Measurements from ENCODE around the gene MAGOHB. TPM values are rescaled to one million over a fixed set of nuclear protein-coding genes. Genes with fewer than 3 reads are reported as not detected.
A peak's percentile ranks its signal among the peaks of the same experiment; 100 is the strongest.

MAGOHB gene
- total RNA-seq, 4 donors from 2014 or later, result 6.5 to 24.5 (median 17.1) TPM

DNA sequence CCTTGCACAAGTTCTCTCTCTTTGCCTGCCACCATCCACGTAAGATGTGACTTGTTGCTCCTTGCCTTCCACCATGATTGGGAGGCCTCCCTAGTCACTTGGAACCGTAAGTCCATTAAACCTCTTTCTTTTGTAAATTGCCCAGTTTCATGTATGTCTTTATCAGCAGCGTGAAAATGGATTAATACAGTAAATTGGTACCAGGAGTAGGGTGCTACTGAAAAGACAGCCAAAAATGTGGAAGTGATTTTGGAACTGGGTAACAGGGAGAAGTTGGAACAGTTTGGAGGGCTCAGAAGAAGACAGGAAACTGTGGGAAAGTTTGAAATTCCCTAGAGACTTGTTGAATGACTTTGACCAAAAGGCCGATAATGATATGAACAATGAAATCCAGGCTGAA is 32.5 kb upstream of the MAGOHB start:
- no peak for DNase-seq (ENCODE audit: low spot score in 2 of 2)
- TF ChIP-seq EP300 (IDR thresholded peaks at IDR 0.05) (no peak), POLR2A (IDR thresholded peaks at IDR 0.05) (no peak)
- TF ChIP-seq, protein P1, sequence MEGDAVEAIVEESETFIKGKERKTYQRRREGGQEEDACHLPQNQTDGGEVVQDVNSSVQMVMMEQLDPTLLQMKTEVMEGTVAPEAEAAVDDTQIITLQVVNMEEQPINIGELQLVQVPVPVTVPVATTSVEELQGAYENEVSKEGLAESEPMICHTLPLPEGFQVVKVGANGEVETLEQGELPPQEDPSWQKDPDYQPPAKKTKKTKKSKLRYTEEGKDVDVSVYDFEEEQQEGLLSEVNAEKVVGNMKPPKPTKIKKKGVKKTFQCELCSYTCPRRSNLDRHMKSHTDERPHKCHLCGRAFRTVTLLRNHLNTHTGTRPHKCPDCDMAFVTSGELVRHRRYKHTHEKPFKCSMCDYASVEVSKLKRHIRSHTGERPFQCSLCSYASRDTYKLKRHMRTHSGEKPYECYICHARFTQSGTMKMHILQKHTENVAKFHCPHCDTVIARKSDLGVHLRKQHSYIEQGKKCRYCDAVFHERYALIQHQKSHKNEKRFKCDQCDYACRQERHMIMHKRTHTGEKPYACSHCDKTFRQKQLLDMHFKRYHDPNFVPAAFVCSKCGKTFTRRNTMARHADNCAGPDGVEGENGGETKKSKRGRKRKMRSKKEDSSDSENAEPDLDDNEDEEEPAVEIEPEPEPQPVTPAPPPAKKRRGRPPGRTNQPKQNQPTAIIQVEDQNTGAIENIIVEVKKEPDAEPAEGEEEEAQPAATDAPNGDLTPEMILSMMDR (IDR thresholded peaks at IDR 0.05), result no peak
- H3K9me3 ChIP-seq, result peaks cover 0 to 22% (median 4%) of the 10 kb centered on the region in 4 donors
- no peaks in the 10 kb centered on the region for H3K4me1 ChIP-seq
- no peak overlapping the region for H3K4me3 ChIP-seq
- no peaks in the 10 kb centered on the region for H3K27me3 ChIP-seq
- no peak overlapping the region for H3K27ac ChIP-seq
- 46 to 48% methylated on average over 4 of the region's 4 CpGs for WGBS, 2 donors
- no peaks in the 10 kb centered on the region for H3K36me3 ChIP-seq

DNA sequence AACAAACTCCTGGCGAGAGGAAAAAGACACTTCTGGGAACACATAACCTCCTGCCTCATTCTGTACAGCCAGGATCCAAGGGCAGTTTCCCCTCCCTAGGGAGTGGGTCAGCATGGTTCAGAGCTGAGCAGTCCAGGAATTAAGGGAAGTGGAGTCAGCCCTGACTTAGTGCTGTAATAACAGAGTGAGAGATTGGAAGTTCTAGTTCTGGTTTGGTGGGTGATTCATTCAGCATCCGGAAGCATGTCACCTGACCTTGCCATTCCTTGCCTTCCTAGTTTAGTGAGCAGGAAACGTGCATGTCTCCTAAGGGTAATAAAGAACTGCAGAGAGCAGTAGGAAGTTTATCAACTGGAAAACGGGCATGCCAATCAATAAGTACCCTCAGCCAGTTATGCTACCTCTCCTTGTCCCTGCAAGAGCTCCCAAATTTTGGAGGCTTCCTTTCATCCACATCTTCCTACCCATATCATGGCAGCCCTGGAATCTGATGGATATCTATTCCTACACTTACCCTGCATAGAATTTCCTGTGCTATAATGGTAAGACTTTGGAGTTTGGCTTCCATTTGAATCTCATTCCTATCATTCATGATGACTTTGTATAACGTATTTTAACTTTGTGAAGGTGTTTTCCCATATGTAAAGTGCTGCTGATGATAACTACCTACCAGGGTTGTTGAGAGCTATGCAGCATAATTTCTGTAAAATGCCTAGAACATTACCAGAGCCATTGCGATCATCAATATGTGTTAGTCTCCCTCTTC is 28.5 kb upstream of the MAGOHB start:
- Histone ChIP-seq H3K9me3 (peaks cover 0 to 16% (median 4%) of the 10 kb centered on the region in 4 donors), H3K27me3 (no peaks in the 10 kb centered on the region), H3K36me3 (no peaks in the 10 kb centered on the region), H3K4me3 (no peak overlapping the region), H3K4me1 (no peaks in the 10 kb centered on the region), H3K27ac (no peak overlapping the region)
- no peak for DNase-seq (ENCODE audit: low spot score in 2 of 2)
- 64 to 70% methylated on average over 6 of the region's 6 CpGs for WGBS, 2 donors
- TF ChIP-seq POLR2A (IDR thresholded peaks at IDR 0.05) (no peak), EP300 (IDR thresholded peaks at IDR 0.05) (peak in 1 of 2 donors; percentile 40)

DNA sequence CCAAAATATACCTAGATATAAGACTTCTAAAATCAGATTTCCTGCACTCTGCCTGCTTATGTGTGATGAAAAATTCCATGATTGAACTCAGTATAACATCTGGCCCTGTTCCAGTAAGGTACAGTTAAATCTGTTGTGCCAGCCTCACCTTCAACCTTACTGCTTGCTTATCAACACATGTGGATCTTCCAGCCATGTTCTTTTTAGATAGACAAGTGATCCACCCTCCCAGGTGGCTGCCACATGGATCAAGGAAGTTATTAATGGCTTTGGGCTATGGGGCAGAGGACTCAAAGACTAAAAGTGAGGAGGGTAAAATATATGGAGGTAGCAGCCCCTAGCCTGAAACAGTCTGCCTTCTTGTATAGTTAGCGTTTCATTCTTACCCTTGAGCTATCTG is 25.3 kb upstream of the MAGOHB start:
- no peak overlapping the region for H3K27ac ChIP-seq
- no peaks in the 10 kb centered on the region for H3K27me3 ChIP-seq
- H3K9me3 ChIP-seq, result no peaks in the 10 kb centered on the region
- no peak overlapping the region for H3K4me3 ChIP-seq
- H3K36me3 ChIP-seq, result no peaks in the 10 kb centered on the region
- DNase-seq (ENCODE audit: low spot score in 2 of 2), result no peak
- 94 to 95% methylated on average over 1 of the region's 1 CpG for WGBS, 2 donors
- H3K4me1 ChIP-seq, result no peaks in the 10 kb centered on the region
- TF ChIP-seq EP300 (IDR thresholded peaks at IDR 0.05) (no peak), POLR2A (IDR thresholded peaks at IDR 0.05) (no peak)
- TF ChIP-seq, protein P1 (IDR thresholded peaks at IDR 0.05), result no peak

DNA sequence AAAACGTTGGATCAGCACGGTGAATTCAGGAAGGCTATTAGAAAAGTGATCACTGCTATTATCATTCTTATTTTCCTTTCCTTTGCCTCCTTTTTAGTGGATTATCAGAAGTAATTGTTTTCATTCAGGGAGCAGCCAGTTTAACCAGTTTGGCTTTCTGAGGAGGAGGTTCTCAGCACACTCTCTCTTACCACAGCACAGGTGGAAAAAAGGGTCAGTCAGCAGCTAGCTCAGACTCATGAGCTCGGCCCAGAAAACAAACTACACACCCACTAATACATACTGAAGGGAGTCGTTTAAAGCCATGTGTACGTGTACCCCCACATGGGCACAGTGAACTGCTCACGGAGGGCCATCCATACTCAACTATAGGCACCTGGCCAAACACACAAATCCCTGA is 23.2 kb upstream of the MAGOHB start:
- Histone ChIP-seq H3K27ac (no peak overlapping the region), H3K4me1 (no peaks in the 10 kb centered on the region), H3K4me3 (no peak overlapping the region), H3K9me3 (no peaks in the 10 kb centered on the region), H3K36me3 (no peaks in the 10 kb centered on the region), H3K27me3 (no peaks in the 10 kb centered on the region)
- TF ChIP-seq EP300 (IDR thresholded peaks at IDR 0.05) (no peak), POLR2A (IDR thresholded peaks at IDR 0.05) (no peak)
- TF ChIP-seq, protein P1 (IDR thresholded peaks at IDR 0.05), result no peak
- 57 to 58% methylated on average over 6 of the region's 6 CpGs for WGBS, 2 donors
- DNase-seq (ENCODE audit: low spot score in 2 of 2), result no peak

DNA sequence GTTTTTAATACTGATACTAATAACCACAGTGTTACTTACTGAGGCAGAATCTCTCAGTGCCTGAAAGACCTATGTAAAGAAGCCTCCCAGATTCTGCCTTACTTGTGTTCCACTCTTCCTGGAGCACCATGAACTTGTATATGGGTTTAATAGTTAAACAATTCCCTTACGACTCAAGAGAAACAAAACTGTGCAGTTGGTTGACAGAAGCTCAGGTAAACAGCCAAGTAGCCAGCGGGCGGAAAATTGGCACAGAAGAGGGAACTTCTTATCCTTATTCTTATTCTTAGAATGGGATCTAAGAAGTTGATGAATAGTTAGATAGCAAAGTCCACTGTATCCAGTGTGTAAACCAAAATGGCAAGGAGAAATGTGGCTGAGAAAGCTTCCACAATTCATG is 22.7 kb upstream of the MAGOHB start:
- Histone ChIP-seq H3K4me3 (no peak overlapping the region), H3K27ac (no peak overlapping the region), H3K9me3 (no peaks in the 10 kb centered on the region), H3K27me3 (no peaks in the 10 kb centered on the region), H3K4me1 (no peaks in the 10 kb centered on the region), H3K36me3 (no peaks in the 10 kb centered on the region)
- WGBS, 2 donors, result 86 to 90% methylated on average over 3 of the region's 3 CpGs
- TF ChIP-seq POLR2A (IDR thresholded peaks at IDR 0.05), result no peak
- TF ChIP-seq EP300 (IDR thresholded peaks at IDR 0.05), result no peak
- TF ChIP-seq, protein P1 (IDR thresholded peaks at IDR 0.05), result no peak
- DNase-seq (ENCODE audit: low spot score in 2 of 2), result no peak
